ENCODE data around the gene LMNA.

LMNA gene

DNA sequence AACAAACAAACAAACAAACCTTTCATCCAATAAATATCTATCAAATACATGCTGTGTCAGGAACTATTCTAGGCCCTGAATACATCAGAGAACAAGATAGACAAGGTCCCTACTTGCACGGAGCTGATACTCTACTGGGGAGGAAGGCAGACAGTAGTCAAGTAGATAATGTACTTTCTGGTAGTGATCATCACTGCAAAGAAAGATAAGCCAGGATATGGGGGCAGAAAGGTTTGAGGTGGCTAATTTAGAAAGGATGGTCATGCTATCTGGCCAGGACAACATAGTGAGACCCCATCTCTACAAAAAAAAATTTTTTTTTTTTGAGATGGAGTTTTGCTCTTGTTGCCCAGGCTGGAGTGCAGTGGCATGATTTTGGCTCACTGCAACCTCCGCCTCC, 22.9 kb upstream of the LMNA start:
- TF ChIP-seq, protein P1, sequence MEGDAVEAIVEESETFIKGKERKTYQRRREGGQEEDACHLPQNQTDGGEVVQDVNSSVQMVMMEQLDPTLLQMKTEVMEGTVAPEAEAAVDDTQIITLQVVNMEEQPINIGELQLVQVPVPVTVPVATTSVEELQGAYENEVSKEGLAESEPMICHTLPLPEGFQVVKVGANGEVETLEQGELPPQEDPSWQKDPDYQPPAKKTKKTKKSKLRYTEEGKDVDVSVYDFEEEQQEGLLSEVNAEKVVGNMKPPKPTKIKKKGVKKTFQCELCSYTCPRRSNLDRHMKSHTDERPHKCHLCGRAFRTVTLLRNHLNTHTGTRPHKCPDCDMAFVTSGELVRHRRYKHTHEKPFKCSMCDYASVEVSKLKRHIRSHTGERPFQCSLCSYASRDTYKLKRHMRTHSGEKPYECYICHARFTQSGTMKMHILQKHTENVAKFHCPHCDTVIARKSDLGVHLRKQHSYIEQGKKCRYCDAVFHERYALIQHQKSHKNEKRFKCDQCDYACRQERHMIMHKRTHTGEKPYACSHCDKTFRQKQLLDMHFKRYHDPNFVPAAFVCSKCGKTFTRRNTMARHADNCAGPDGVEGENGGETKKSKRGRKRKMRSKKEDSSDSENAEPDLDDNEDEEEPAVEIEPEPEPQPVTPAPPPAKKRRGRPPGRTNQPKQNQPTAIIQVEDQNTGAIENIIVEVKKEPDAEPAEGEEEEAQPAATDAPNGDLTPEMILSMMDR (IDR thresholded peaks at IDR 0.05; ENCODE audit: low read depth, low read length), result no peak
- no peak for DNase-seq
- H3K4me3 ChIP-seq (ENCODE audit: low read depth, low read length), result no peak overlapping the region
- no peaks in the 10 kb centered on the region for H3K27me3 ChIP-seq
- peaks cover 8% of the 10 kb centered on the region for H3K36me3 ChIP-seq
- H3K9me3 ChIP-seq, result no peaks in the 10 kb centered on the region
- peaks cover 12% of the 10 kb centered on the region for H3K4me1 ChIP-seq

- no peak overlapping the region for H3K4me3 ChIP-seq (ENCODE audit: low read depth, low read length)
- DNase-seq, result no peak
- TF ChIP-seq, protein P1 (IDR thresholded peaks at IDR 0.05; ENCODE audit: low read depth, low read length), result no peak
- no peaks in the 10 kb centered on the region for H3K27me3 ChIP-seq
- H3K4me1 ChIP-seq, result peaks cover 11% of the 10 kb centered on the region
- H3K9me3 ChIP-seq, result no peaks in the 10 kb centered on the region
- H3K36me3 ChIP-seq, result peaks cover 6% of the 10 kb centered on the region
Observed at GRCh38 chr1:156095906-156096508, 18.5 kb upstream of the LMNA start.

DNA sequence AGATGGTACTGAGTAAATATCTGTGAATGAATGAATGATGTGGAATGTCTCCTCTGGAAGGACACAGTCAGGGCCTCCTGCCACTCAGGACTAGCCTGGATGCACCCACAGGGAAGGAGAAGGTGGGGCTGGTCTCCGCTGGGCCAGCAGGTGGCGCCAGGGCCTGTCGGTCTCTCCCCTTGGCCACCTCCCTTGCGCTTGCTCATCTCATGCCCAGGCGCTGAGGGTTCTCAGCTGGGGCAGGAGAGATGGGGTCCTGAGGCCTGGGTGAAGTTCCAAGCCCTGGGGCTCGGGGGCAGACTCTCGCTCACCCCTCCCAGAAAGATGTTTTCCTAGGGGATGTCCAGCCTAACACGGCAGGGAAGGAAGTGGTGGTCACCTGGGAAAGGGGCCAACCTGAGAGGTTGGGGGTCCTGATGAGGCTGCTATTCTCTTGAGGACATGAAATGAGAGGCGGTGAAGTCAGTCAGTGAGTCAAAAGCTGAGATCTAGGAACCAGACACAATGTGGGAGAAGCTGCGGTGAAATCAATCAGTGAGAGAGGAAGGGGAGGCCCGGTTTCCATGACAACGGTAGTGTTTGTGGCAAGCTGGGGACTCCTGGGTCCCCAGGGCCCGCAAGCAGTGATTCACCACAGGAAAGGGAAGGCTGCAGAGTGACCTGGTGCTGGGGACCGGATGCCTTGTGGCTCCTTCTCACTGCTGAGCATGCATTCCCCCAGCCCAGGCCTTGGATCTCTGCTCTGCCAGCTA, 17.7 kb upstream of the LMNA start:
- H3K4me1 ChIP-seq, result peaks cover 11% of the 10 kb centered on the region
- no peaks in the 10 kb centered on the region for H3K9me3 ChIP-seq
- H3K27me3 ChIP-seq, result no peaks in the 10 kb centered on the region
- H3K36me3 ChIP-seq, result no peaks in the 10 kb centered on the region
- peak; percentile 93 for DNase-seq
- TF ChIP-seq, protein P1 (IDR thresholded peaks at IDR 0.05; ENCODE audit: low read depth, low read length), result peak; percentile 98
- H3K4me3 ChIP-seq (ENCODE audit: low read depth, low read length), result no peak overlapping the region

GRCh38 chr1:156097499-156098178, 16.9 kb upstream of the LMNA start:
- H3K9me3 ChIP-seq, result no peaks in the 10 kb centered on the region
- no peak overlapping the region for H3K4me3 ChIP-seq (ENCODE audit: low read depth, low read length)
- H3K27me3 ChIP-seq, result no peaks in the 10 kb centered on the region
- no peaks in the 10 kb centered on the region for H3K36me3 ChIP-seq
- peaks cover 11% of the 10 kb centered on the region for H3K4me1 ChIP-seq
- no peak for DNase-seq
- TF ChIP-seq, protein P1 (IDR thresholded peaks at IDR 0.05; ENCODE audit: low read depth, low read length), result no peak

DNA sequence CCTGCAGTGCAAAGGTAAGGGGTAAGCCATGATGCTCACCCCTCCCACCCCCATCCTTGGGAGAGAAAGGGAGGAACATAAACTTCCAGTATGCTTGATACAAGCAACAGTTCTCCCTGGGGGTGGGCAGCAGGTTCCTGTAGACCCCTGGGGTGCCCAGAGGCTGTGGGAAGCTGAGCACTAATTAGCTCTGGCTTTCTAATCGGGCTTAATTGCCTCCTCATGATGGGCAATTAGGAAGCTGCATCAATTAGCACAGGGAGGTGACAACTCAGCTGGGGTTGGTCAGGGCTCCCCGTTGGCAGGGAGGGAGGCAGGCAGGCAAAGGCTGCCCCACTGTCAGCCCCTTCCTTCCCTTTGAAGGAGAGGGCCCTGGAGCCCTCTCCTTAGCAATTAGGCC, 15.7 kb upstream of the LMNA start:
- Histone ChIP-seq H3K4me3 (ENCODE audit: low read depth, low read length) (no peak overlapping the region), H3K4me1 (peaks cover 21% of the 10 kb centered on the region)

More for the DNA sequence above, 15.7 kb upstream of the LMNA start:
- TF ChIP-seq, protein P1 (IDR thresholded peaks at IDR 0.05; ENCODE audit: low read depth, low read length), result no peak
- no peaks in the 10 kb centered on the region for H3K27me3 ChIP-seq
- no peaks in the 10 kb centered on the region for H3K9me3 ChIP-seq
- no peak for DNase-seq
- no peaks in the 10 kb centered on the region for H3K36me3 ChIP-seq

All from BE2C (cell line).